ENCODE measurements around the gene KIF3A. TPM values are rescaled to one million over a fixed set of nuclear protein-coding genes. Genes with fewer than 3 reads are reported as not detected.
"Not testable (repeated sequence)": the region's sequence is repeated elsewhere in the genome, so short reads cannot be mapped to it uniquely, and the experiment has no call there.

Gene KIF3A
- total RNA-seq, 1 donor from 2014 or later: 95.8 TPM

GRCh38 chr5:132733499-132734148, 3.7 kb downstream of the KIF3A start:
- DNase-seq (ENCODE audit: low spot score in 2 of 2): no peak
- FAIRE-seq: no peak

GRCh38 chr5:132729896-132730295, 7.5 kb downstream of the KIF3A start:
- DNase-seq (ENCODE audit: low spot score in 2 of 2): no peak
- FAIRE-seq: no peak

GRCh38 chr5:132725745-132726144, 11.6 kb downstream of the KIF3A start:
- DNase-seq (ENCODE audit: low spot score in 2 of 2): no peak
- FAIRE-seq: no peak

- DNase-seq (ENCODE audit: low spot score in 2 of 2) (no peak), FAIRE-seq (no peak)
These were observed 18.6 kb downstream of the KIF3A start for GRCh38 chr5:132718544-132719312.

- FAIRE-seq: peak; percentile 48
These were observed 22.7 kb downstream of the KIF3A start for GRCh38 chr5:132714456-132715307.

GRCh38 chr5:132708645-132709044, 28.7 kb downstream of the KIF3A start:
- DNase-seq (ENCODE audit: low spot score in 2 of 2) (no peak), FAIRE-seq (no peak)

More at GRCh38 chr5:132714456-132715307, 22.7 kb downstream of the KIF3A start:
- DNase-seq (ENCODE audit: low spot score in 2 of 2): no peak

- DNase-seq (ENCODE audit: low spot score in 2 of 2) (no peak), FAIRE-seq (no peak)
These were observed 32.5 kb downstream of the KIF3A start for GRCh38 chr5:132704875-132705274.

- no peak for FAIRE-seq
- DNase-seq (ENCODE audit: low spot score in 2 of 2): no peak
These were observed 41.4 kb downstream of the KIF3A start for GRCh38 chr5:132695956-132696355.

GRCh38 chr5:132692632-132692967, 44.7 kb downstream of the KIF3A start:
- FAIRE-seq (no peak), DNase-seq (ENCODE audit: low spot score in 2 of 2) (no peak)

- peak; percentile 69 for FAIRE-seq
These were observed 45.4 kb downstream of the KIF3A start for GRCh38 chr5:132691755-132692631.

GRCh38 chr5:132690156-132690555, 47.2 kb downstream of the KIF3A start:
- no peak for FAIRE-seq

More at GRCh38 chr5:132691755-132692631, 45.4 kb downstream of the KIF3A start:
- not testable (repeated sequence) for DNase-seq (ENCODE audit: low spot score in 2 of 2)

GRCh38 chr5:132689513-132689912, 47.8 kb downstream of the KIF3A start:
- FAIRE-seq: no peak
- DNase-seq (ENCODE audit: low spot score in 2 of 2): no peak

More at GRCh38 chr5:132690156-132690555, 47.2 kb downstream of the KIF3A start:
- no peak for DNase-seq (ENCODE audit: low spot score in 2 of 2)

GRCh38 chr5:132688536-132689339, 48.6 kb downstream of the KIF3A start:
- no peak for FAIRE-seq
- DNase-seq (ENCODE audit: low spot score in 2 of 2): no peak

- no peak for FAIRE-seq
These were observed 49.4 kb downstream of the KIF3A start for GRCh38 chr5:132687995-132688394.

GRCh38 chr5:132686193-132686592, 51.2 kb downstream of the KIF3A start:
- DNase-seq (ENCODE audit: low spot score in 2 of 2) (no peak), FAIRE-seq (no peak)

More at GRCh38 chr5:132687995-132688394, 49.4 kb downstream of the KIF3A start:
- no peak for DNase-seq (ENCODE audit: low spot score in 2 of 2)

GRCh38 chr5:132684922-132685720, 52.2 kb downstream of the KIF3A start:
- no peak for FAIRE-seq
- DNase-seq (ENCODE audit: low spot score in 2 of 2): no peak

- FAIRE-seq: no peak
- DNase-seq (ENCODE audit: low spot score in 2 of 2): no peak
These were observed 52.9 kb downstream of the KIF3A start for GRCh38 chr5:132684491-132684890.

GRCh38 chr5:132681983-132682382, 55.4 kb downstream of the KIF3A start:
- FAIRE-seq (no peak), DNase-seq (ENCODE audit: low spot score in 2 of 2) (no peak)

Data from frontal cortex (tissue), 4 donors.